GM12878 (cell line): ENCODE measurements around the gene ZNF771. TPM values are rescaled to one million over a fixed set of nuclear protein-coding genes. Genes with fewer than 3 reads are reported as not detected.
A peak's percentile ranks its signal among the peaks of the same experiment; 100 is the strongest.

Experiments
- ASH2L ChIP-seq: fragments of 300-600, 200-600 bp; sonication (generic); IDR thresholded peaks from 2 replicates; pipeline ENCODE4 v1.6.1; 2017; ENCODE audit warnings: low read depth, mild to moderate bottlenecking, borderline replicate concordance
- HDGF ChIP-seq: fragments of 450-650 bp; IDR thresholded peaks from 2 replicates; pipeline ENCODE4 v1.6.1; 2016; ENCODE audit warnings: antibody characterized with exemption
- IKZF1 ChIP-seq: fragments of 450-650 bp; conservative IDR thresholded peaks from 2 replicates; pipeline ENCODE4 v1.6.1; 2017; ENCODE audit warnings: antibody characterized with exemption, mild to moderate bottlenecking
- MTA3 ChIP-seq: IDR thresholded peaks from 2 replicates; pipeline ENCODE4 v1.6.1; 2012; ENCODE audit warnings: low read length, inconsistent platforms, borderline replicate concordance
- NR2F1 ChIP-seq: fragments of 450-650 bp; conservative IDR thresholded peaks from 2 replicates; pipeline ENCODE4 v1.6.1; 2017; ENCODE audit warnings: mild to moderate bottlenecking
- PAX5 ChIP-seq: IDR thresholded peaks from 2 replicates; pipeline ENCODE4 v1.6.1; 2011; ENCODE audit warnings: low read depth, low read length, borderline replicate concordance
- PAX8 ChIP-seq: fragments of 450-650 bp; IDR thresholded peaks from 2 replicates; pipeline ENCODE4 v1.6.1; 2017; ENCODE audit warnings: mild to moderate bottlenecking, moderate library complexity
- ZNF207 ChIP-seq: fragments of 450-650 bp; IDR thresholded peaks from 2 replicates; pipeline ENCODE4 v1.6.1; 2014; ENCODE audit warnings: antibody characterized with exemption, mild to moderate bottlenecking, borderline replicate concordance
- polyA plus RNA-seq, 11 experiments: library from polyadenylated mRNA; depleted of rRNA in 4 of 11; unstranded in 6 of 11; stranded (reverse) in 5 of 11; fragments of >200 nt; fragmentation: Nextera tagmentation in 4 of 11; fragmentation: Illumina TruSeq in 1 of 11; extraction: Ambion mirVana in 4 of 11; extraction: Trizol in 1 of 11; gene quantifications; 1 replicate in 1 of 11; 2 replicates in 10 of 11; pipeline versions ENCODE4 v1.2.1 to v1.2.3, GENCODE V29; 2011 to 2016; ENCODE audit warnings: inconsistent platforms in 2 of 11, missing spikeins in 2 of 11, low read depth in 1 of 11
- total RNA-seq, 4 experiments: library from RNA; depleted of rRNA in 3 of 4; stranded (reverse); fragments of >200 nt in 3 of 4; fragmentation: Illumina TruSeq in 1 of 4; extraction: Trizol in 1 of 4; gene quantifications; 2 replicates each; pipeline versions ENCODE4 v1.2.1 to v1.2.3, GENCODE V29; 2013 to 2021
- TF ChIP-seq, protein P1 (sequence below): fragments of 150-350 bp; IDR thresholded peaks from 2 replicates; pipeline ENCODE4 v1.6.1; 2016; ENCODE audit warnings: low read depth, low read length
- TF ChIP-seq, protein P2 (sequence below): IDR thresholded peaks from 2 replicates; pipeline ENCODE4 v1.6.1; 2012; ENCODE audit warnings: improper control_type of control experiment, low read depth, low read length; ENCODE audit not compliant: insufficient replicate concordance
- TF ChIP-seq, protein P3 (sequence below): fragments of 450-650 bp; IDR thresholded peaks from 2 replicates; pipeline ENCODE4 v1.6.1; 2016; ENCODE audit warnings: mild to moderate bottlenecking

ZNF771 gene
- total and polyA plus RNA-seq, 10 of the 15 experiments (the other 5 are each of a cell fraction or from before 2014, with no cell fraction given) = 0.98 to 7.6 (median 3.7) TPM

DNA sequence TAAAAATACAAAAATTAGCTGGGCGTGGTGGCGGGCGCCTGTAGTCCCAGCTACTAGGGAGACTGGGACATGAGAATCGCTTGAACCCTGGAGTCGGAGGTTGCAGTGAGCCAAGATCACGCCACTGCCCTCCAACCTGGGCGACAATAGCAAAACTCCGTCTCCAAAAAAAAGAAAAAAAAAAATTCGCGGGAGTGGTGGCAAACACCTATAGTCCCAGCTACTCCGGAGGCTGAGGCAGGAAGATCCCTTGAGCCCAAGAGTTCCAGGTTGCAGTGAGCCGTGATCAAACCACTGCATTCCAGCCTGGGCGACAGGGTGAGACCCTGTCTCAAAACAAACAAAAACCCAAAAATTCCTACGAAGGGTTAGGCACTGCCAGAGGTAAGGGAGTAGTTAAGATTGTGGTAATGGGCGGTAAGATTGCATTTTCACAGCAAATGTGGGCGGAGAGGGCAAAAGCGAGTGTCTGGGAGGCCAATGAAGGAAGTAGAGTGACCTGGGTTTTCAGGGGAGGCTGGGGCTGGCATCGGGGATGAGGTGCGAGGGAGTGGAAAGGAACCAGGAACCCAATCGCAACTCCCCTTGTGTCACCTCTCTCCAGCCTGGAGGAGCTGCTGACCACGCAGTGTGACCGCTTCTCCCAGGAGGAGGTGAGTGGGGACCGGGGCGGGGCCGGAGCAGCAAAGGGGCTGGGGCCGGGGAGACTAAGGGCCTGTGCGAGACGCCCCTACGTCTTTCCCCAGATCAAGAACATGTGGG lies 30.2 kb upstream of the ZNF771 start (continued):
- TF ChIP-seq, protein P1, sequence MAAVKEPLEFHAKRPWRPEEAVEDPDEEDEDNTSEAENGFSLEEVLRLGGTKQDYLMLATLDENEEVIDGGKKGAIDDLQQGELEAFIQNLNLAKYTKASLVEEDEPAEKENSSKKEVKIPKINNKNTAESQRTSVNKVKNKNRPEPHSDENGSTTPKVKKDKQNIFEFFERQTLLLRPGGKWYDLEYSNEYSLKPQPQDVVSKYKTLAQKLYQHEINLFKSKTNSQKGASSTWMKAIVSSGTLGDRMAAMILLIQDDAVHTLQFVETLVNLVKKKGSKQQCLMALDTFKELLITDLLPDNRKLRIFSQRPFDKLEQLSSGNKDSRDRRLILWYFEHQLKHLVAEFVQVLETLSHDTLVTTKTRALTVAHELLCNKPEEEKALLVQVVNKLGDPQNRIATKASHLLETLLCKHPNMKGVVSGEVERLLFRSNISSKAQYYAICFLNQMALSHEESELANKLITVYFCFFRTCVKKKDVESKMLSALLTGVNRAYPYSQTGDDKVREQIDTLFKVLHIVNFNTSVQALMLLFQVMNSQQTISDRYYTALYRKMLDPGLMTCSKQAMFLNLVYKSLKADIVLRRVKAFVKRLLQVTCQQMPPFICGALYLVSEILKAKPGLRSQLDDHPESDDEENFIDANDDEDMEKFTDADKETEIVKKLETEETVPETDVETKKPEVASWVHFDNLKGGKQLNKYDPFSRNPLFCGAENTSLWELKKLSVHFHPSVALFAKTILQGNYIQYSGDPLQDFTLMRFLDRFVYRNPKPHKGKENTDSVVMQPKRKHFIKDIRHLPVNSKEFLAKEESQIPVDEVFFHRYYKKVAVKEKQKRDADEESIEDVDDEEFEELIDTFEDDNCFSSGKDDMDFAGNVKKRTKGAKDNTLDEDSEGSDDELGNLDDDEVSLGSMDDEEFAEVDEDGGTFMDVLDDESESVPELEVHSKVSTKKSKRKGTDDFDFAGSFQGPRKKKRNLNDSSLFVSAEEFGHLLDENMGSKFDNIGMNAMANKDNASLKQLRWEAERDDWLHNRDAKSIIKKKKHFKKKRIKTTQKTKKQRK = no peak
- TF ChIP-seq ASH2L (no peak), NR2F1 (no peak), MTA3 (peak; percentile 46; the same call in 1 of the 2 replicates), IKZF1 (peak; percentile 30; the same call in 1 of the 2 replicates), HDGF (0 out of 2 replicates have a peak, but pooled peaks have one; percentile 49), PAX5 (peak; percentile 72), ZNF207 (no peak), PAX8 (no peak)
- TF ChIP-seq, protein P2, sequence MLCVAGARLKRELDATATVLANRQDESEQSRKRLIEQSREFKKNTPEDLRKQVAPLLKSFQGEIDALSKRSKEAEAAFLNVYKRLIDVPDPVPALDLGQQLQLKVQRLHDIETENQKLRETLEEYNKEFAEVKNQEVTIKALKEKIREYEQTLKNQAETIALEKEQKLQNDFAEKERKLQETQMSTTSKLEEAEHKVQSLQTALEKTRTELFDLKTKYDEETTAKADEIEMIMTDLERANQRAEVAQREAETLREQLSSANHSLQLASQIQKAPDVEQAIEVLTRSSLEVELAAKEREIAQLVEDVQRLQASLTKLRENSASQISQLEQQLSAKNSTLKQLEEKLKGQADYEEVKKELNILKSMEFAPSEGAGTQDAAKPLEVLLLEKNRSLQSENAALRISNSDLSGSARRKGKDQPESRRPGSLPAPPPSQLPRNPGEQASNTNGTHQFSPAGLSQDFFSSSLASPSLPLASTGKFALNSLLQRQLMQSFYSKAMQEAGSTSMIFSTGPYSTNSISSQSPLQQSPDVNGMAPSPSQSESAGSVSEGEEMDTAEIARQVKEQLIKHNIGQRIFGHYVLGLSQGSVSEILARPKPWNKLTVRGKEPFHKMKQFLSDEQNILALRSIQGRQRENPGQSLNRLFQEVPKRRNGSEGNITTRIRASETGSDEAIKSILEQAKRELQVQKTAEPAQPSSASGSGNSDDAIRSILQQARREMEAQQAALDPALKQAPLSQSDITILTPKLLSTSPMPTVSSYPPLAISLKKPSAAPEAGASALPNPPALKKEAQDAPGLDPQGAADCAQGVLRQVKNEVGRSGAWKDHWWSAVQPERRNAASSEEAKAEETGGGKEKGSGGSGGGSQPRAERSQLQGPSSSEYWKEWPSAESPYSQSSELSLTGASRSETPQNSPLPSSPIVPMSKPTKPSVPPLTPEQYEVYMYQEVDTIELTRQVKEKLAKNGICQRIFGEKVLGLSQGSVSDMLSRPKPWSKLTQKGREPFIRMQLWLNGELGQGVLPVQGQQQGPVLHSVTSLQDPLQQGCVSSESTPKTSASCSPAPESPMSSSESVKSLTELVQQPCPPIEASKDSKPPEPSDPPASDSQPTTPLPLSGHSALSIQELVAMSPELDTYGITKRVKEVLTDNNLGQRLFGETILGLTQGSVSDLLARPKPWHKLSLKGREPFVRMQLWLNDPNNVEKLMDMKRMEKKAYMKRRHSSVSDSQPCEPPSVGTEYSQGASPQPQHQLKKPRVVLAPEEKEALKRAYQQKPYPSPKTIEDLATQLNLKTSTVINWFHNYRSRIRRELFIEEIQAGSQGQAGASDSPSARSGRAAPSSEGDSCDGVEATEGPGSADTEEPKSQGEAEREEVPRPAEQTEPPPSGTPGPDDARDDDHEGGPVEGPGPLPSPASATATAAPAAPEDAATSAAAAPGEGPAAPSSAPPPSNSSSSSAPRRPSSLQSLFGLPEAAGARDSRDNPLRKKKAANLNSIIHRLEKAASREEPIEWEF = no peak
- TF ChIP-seq, protein P3, sequence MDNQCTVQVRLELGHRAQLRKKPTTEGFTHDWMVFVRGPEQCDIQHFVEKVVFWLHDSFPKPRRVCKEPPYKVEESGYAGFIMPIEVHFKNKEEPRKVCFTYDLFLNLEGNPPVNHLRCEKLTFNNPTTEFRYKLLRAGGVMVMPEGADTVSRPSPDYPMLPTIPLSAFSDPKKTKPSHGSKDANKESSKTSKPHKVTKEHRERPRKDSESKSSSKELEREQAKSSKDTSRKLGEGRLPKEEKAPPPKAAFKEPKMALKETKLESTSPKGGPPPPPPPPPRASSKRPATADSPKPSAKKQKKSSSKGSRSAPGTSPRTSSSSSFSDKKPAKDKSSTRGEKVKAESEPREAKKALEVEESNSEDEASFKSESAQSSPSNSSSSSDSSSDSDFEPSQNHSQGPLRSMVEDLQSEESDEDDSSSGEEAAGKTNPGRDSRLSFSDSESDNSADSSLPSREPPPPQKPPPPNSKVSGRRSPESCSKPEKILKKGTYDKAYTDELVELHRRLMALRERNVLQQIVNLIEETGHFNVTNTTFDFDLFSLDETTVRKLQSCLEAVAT = peak; percentile 88
